AG04450 (cell line): Measurements from ENCODE around the gene IL26. TPM values are rescaled to one million over a fixed set of nuclear protein-coding genes. Genes with fewer than 3 reads are reported as not detected.

Experiments used
- CTCF ChIA-PET: fragments of 300-600, 350-600 bp; formaldehyde crosslinking; extraction: SDS; loops from one replicate; lab custom pipeline; 2022; ENCODE audit warnings: antibody characterized with exemption, inconsistent platforms; lab: Charles Lee
- POLR2A ChIA-PET: fragments of 350-600 bp; formaldehyde crosslinking; extraction: SDS; loops from one replicate; lab custom pipeline; 2021; ENCODE audit warnings: antibody characterized with exemption, inconsistent platforms; lab: Yijun Ruan, JAX
- DNase-seq: peaks from one replicate; pipeline ENCODE4 v3.0.0-alpha.2; 2011; ENCODE audit warnings: low read depth, low spot score
- H3K27ac ChIP-seq: one replicate; pipeline ENCODE4 v1.5.1; 2012; ENCODE audit warnings: low read depth, low read length, control low read depth
- H3K27me3 ChIP-seq: one replicate; pipeline ENCODE4 v1.6.0; 2012; ENCODE audit warnings: low read length; ENCODE audit not compliant: control insufficient read depth, insufficient read depth
- H3K4me3 ChIP-seq: 2 replicates; pipeline ENCODE4 v1.5.1; 2011; ENCODE audit warnings: mild to moderate bottlenecking, low read depth, low read length, control low read depth
- H3K9me3 ChIP-seq: 2 replicates; pipeline ENCODE4 v1.5.1; 2012; ENCODE audit warnings: low read length; ENCODE audit not compliant: control insufficient read depth, insufficient read depth
- polyA plus RNA-seq: library from polyadenylated mRNA; depleted of rRNA; stranded (reverse); fragments of >200 nt; gene quantifications from 2 replicates; pipeline ENCODE4 v1.2.3, GENCODE V29; 2011
- TF ChIP-seq, protein P1 (sequence below): IDR thresholded peaks from 2 replicates; pipeline ENCODE4 v1.5.1; 2011; ENCODE audit warnings: low read depth, low read length, control low read depth, inconsistent platforms

The IL26 gene
- polyA plus RNA-seq, 1 experiment, result not detected

DNA sequence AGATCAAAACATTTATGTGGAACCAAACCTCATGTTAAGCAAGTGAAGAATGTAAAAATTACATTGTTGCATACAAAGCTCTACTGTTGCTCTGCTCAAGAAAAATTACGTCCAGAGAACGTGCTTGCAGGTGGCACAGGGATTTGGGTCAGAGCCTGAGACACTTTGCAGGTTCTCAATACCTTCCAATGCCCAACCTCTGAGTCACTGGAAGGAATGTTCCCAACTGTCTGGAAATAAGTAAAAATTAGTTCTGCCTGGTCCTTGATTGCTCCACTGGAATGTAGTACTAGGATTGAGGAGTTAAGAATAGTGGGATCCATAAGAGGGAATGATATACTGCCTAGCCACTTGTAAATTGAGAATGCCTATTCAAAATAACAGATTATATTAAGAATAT is 63.2 kb downstream of the IL26 start:
- no peak overlapping the region for H3K27ac ChIP-seq
- no peak for DNase-seq
- POLR2A ChIA-PET, result no interaction called here
- TF ChIP-seq, protein P1, sequence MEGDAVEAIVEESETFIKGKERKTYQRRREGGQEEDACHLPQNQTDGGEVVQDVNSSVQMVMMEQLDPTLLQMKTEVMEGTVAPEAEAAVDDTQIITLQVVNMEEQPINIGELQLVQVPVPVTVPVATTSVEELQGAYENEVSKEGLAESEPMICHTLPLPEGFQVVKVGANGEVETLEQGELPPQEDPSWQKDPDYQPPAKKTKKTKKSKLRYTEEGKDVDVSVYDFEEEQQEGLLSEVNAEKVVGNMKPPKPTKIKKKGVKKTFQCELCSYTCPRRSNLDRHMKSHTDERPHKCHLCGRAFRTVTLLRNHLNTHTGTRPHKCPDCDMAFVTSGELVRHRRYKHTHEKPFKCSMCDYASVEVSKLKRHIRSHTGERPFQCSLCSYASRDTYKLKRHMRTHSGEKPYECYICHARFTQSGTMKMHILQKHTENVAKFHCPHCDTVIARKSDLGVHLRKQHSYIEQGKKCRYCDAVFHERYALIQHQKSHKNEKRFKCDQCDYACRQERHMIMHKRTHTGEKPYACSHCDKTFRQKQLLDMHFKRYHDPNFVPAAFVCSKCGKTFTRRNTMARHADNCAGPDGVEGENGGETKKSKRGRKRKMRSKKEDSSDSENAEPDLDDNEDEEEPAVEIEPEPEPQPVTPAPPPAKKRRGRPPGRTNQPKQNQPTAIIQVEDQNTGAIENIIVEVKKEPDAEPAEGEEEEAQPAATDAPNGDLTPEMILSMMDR, result no peak
- H3K9me3 ChIP-seq, result no peaks in the 10 kb centered on the region
- H3K27me3 ChIP-seq, result no peaks in the 10 kb centered on the region
- CTCF ChIA-PET, result no interaction called here
- no peak overlapping the region for H3K4me3 ChIP-seq

DNA sequence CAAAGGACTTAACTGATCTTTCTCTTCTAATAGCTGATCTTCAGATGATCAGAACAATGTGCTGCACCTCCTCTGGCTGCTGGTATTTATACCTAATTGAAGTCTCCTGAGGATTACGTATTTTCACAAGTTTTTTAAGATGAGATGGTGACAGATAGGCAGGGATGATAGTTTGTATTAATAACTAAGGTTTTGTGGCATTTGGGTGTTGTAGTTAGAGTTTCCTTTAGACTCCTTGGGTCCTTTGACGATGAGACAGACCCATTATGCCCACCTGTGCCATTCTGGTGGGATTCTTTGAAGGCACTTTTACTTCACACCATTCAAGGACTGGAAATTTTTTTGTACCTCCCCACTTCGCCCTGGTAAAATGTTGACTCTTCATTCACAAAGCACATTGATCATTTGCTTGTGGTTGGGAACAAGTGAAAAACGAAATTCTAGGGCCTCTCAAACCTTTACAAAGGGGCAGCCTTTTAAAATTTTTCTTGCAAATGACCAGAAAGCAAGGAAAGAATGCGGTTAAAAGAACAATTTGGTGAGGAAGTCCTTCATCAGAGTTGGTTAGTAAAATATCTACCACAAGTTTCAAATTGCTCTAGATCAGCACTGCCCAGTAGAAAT is 65.8 kb downstream of the IL26 start, which contains the start of gene IFNG:
Gene IFNG, minus strand, starts transcription at position 60 of the 624 bp plus-strand sequence. CDS start 125 bp downstream, outside the sequence.
- no peaks in the 10 kb centered on the region for H3K27me3 ChIP-seq
- no peaks in the 10 kb centered on the region for H3K9me3 ChIP-seq
- ChIA-PET CTCF (no interaction called here), POLR2A (no interaction called here)
- TF ChIP-seq, protein P1, result no peak
- no peak for DNase-seq
- H3K27ac ChIP-seq, result no peak within 1 kb of the TSS
- H3K4me3 ChIP-seq, result no peak within 1 kb of the TSS

GRCh38 chr12:68158432-68158831 is 67.2 kb downstream of the IL26 start:
- Histone ChIP-seq H3K27me3 (no peaks in the 10 kb centered on the region), H3K9me3 (no peaks in the 10 kb centered on the region), H3K4me3 (no peak overlapping the region), H3K27ac (no peak overlapping the region)
- TF ChIP-seq, protein P1, result peak; percentile 31
- CTCF ChIA-PET, result interaction anchor here (0.6 to 2.7 kb wide), 13 partner anchors 9 to 802 kb away, joined by 3 to 16 read pairs (median 4); no protein-coding TSS in a partner anchor
- DNase-seq, result no peak
- POLR2A ChIA-PET, result no interaction called here

DNA sequence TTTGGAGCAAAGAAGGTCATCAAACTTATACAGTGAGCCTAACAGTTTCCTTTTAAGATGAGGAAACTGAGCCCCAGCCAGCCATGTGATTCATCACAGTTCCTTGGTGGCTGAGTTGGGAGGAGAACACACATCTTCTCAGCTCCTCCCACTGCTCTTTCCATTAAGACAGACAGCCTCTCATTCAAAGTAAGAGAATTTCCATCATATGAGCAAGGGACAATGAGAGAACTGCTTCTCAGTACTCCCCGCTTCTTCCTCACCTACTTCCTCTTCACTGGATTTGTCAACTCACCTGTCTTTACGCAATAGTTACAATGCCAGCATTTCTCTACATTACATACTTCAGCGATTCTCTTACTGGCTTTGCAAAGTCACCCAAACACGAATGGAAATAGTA is 68.2 kb downstream of the IL26 start:
- TF ChIP-seq, protein P1, result no peak
- H3K27ac ChIP-seq, result no peak overlapping the region
- POLR2A ChIA-PET, result no interaction called here
- H3K4me3 ChIP-seq, result no peak overlapping the region
- no peaks in the 10 kb centered on the region for H3K27me3 ChIP-seq
- CTCF ChIA-PET, result interaction anchor here (1.0 to 2.7 kb wide), 5 partner anchors 12 to 117 kb away, joined by 3 to 16 read pairs (median 5); no protein-coding TSS in a partner anchor
- no peaks in the 10 kb centered on the region for H3K9me3 ChIP-seq
- DNase-seq, result no peak

DNA sequence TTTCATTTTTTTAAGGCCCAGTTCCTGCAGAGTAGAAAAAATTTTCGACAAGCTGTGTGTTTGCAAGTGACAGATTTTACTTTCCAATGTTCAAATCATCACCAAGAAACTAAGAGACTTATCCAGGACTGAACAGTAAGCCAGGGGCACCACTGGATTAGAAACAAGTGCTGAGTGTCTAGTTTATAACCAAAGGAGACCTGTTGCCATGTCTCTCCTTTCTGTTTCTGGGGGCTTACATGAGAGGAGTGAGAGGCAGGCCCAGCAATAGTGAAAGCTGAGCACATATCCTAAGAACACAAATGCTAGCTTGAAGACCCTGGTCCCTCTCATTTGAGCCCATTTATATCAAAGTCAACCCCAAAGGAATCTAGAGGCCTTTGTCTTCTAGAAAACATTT is 69.0 kb downstream of the IL26 start:
- Histone ChIP-seq H3K9me3 (no peaks in the 10 kb centered on the region), H3K4me3 (no peak overlapping the region), H3K27ac (no peak overlapping the region), H3K27me3 (no peaks in the 10 kb centered on the region)
- ChIA-PET POLR2A (no interaction called here), CTCF (interaction anchor here (1.0 to 2.7 kb wide), 3 partner anchors 11 to 116 kb away, joined by 3 to 16 read pairs (median 7); no protein-coding TSS in a partner anchor)
- TF ChIP-seq, protein P1, result no peak
- DNase-seq, result no peak
